IMR-90 (cell line): Measurements from ENCODE around the gene GNAT1. TPM values are rescaled to one million over a fixed set of nuclear protein-coding genes. Genes with fewer than 3 reads are reported as not detected.

Experiments
- ATAC-seq: fragments of 200-7000 bp; cut with Tn5 transposase; 2 replicates; pipeline ENCODE4 v1.9.1; 2020; ENCODE audit warnings: low read depth, mild to moderate bottlenecking, moderate library complexity
- BruUV-seq: library from RNA; stranded (reverse); fragments of 400-500 nt; replicated peaks from 2 replicates; lab custom pipeline; 2021; lab: Mats Ljungman, UMichigan
- CTCF ChIA-PET: fragments of 300-600 bp; formaldehyde crosslinking; extraction: SDS; loops from one replicate; lab custom pipeline; 2021; ENCODE audit warnings: antibody characterized with exemption; lab: Yijun Ruan, JAX
- POLR2A ChIA-PET: fragments of 300-600 bp; sonication (Branson Sonifier 250); formaldehyde crosslinking; loops from one replicate; lab custom pipeline; 2022; ENCODE audit warnings: antibody characterized with exemption; ENCODE audit not compliant: unreplicated experiment; lab: Charles Lee
- DNase-seq: peaks from one replicate; pipeline ENCODE4 v3.0.0; 2013
- H2AFZ ChIP-seq: replicated peaks from 2 replicates; pipeline ENCODE3; 2013; ENCODE audit warnings: low read length, mild to moderate bottlenecking; ENCODE audit not compliant: poor library complexity
- H2AK5ac ChIP-seq: 2 replicates; pipeline ENCODE4 v1.6.1; 2013; ENCODE audit warnings: low read depth, low read length, inconsistent platforms
- H2AK9ac ChIP-seq: replicated peaks from 2 replicates; pipeline ENCODE3; 2013; ENCODE audit warnings: mild to moderate bottlenecking, low read depth, low read length, moderate library complexity; ENCODE audit not compliant: poor library complexity
- H2BK120ac ChIP-seq: 2 replicates; pipeline ENCODE4 v1.6.1; 2013; ENCODE audit warnings: low read depth, low read length, inconsistent platforms
- H2BK15ac ChIP-seq: 3 replicates; pipeline ENCODE4 v1.6.1; 2013; ENCODE audit warnings: low read depth, low read length, inconsistent platforms
- H2BK20ac ChIP-seq: 2 replicates; pipeline ENCODE4 v1.6.1; 2013; ENCODE audit warnings: low read depth, mild to moderate bottlenecking, inconsistent platforms, low read length, moderate library complexity
- H2BK5ac ChIP-seq: 2 replicates; pipeline ENCODE4 v1.6.1; 2013; ENCODE audit warnings: mild to moderate bottlenecking, low read depth, low read length, inconsistent platforms; ENCODE audit not compliant: poor library complexity, severe bottlenecking
- H3K14ac ChIP-seq: replicated peaks from 2 replicates; pipeline ENCODE4 v1.6.1; 2013; ENCODE audit warnings: low read depth, low read length, inconsistent platforms
- H3K18ac ChIP-seq: 2 replicates; pipeline ENCODE4 v1.6.1; 2013; ENCODE audit warnings: low read depth, low read length, control low read depth
- H3K23ac ChIP-seq: 2 replicates; pipeline ENCODE4 v1.6.1; 2013; ENCODE audit warnings: low read depth, low read length, inconsistent platforms
- H3K27ac ChIP-seq: 2 replicates; pipeline ENCODE4 v1.5.1; 2013; ENCODE audit warnings: mild to moderate bottlenecking, control low read depth, low read length; ENCODE audit not compliant: insufficient read depth
- H3K27me3 ChIP-seq: 2 replicates; pipeline ENCODE4 v1.6.1; 2013; ENCODE audit warnings: low read length; ENCODE audit not compliant: control insufficient read depth, insufficient read depth
- H3K36me3 ChIP-seq: 2 replicates; pipeline ENCODE4 v1.6.1; 2013; ENCODE audit warnings: low read length, mixed read lengths; ENCODE audit not compliant: control insufficient read depth, insufficient read depth
- H3K4ac ChIP-seq: 2 replicates; pipeline ENCODE4 v1.6.1; 2013; ENCODE audit warnings: low read depth, low read length, inconsistent platforms
- H3K4me1 ChIP-seq: 2 replicates; pipeline ENCODE4 v1.6.1; 2013; ENCODE audit warnings: low read length, mixed read lengths; ENCODE audit not compliant: control insufficient read depth, insufficient read depth
- H3K4me2 ChIP-seq: 2 replicates; pipeline ENCODE4 v1.6.1; 2013; ENCODE audit warnings: low read depth, mild to moderate bottlenecking, control low read depth, low read length, moderate library complexity
- H3K4me3 ChIP-seq: 2 replicates; pipeline ENCODE4 v1.5.1; 2013; ENCODE audit warnings: low read depth, mild to moderate bottlenecking, control low read depth, low read length, moderate library complexity; ENCODE audit not compliant: insufficient read depth
- H3K56ac ChIP-seq: 2 replicates; pipeline ENCODE4 v1.6.1; 2013; ENCODE audit warnings: low read length, inconsistent platforms; ENCODE audit not compliant: insufficient read depth; ENCODE audit errors: extremely low read depth
- H3K79me1 ChIP-seq, 2 experiments: 2 replicates each; pipeline ENCODE4 v1.6.1; 2013; ENCODE audit warnings: low read length in 2 of 2, inconsistent platforms in 1 of 2, low read depth in 1 of 2
- H3K9ac ChIP-seq: 2 replicates; pipeline ENCODE4 v1.6.1; 2013; ENCODE audit warnings: low read depth, low read length, control low read depth
- H3K9me1 ChIP-seq: 2 replicates; pipeline ENCODE4 v1.6.1; 2013; ENCODE audit warnings: low read length, inconsistent platforms; ENCODE audit not compliant: insufficient read depth
- H3K9me3 ChIP-seq: 2 replicates; pipeline ENCODE4 v1.6.1; 2013; ENCODE audit warnings: low read length; ENCODE audit not compliant: control insufficient read depth, insufficient read depth
- H4K20me1 ChIP-seq: 2 replicates; pipeline ENCODE4 v1.6.1; 2013; ENCODE audit warnings: low read length, inconsistent platforms; ENCODE audit not compliant: insufficient read depth
- H4K5ac ChIP-seq: 2 replicates; pipeline ENCODE4 v1.6.1; 2013; ENCODE audit warnings: mild to moderate bottlenecking, low read depth, low read length, control low read depth
- H4K8ac ChIP-seq, 2 experiments: 2 replicates each; pipeline ENCODE4 v1.6.1; 2013; ENCODE audit warnings: low read depth in 2 of 2, low read length in 2 of 2, control low read depth in 1 of 2, inconsistent platforms in 1 of 2
- H4K91ac ChIP-seq: 2 replicates; pipeline ENCODE4 v1.6.1; 2013; ENCODE audit warnings: low read depth, low read length, inconsistent platforms; ENCODE audit not compliant: insufficient read depth
- CEBPB ChIP-seq: IDR thresholded peaks from 2 replicates; pipeline ENCODE4 v1.6.1; 2012; ENCODE audit warnings: low read depth, low read length, improper control_type of control experiment
- WGBS, 2 experiments: methylation state at CpG; one replicate each; pipeline versions ENCODE4 v1.1.5 to v1.1.7; 2013; ENCODE audit warnings: missing lambda C conversion rate in 2 of 2; ENCODE audit not compliant: insufficient read length in 1 of 2; ENCODE audit errors: extremely low coverage in 2 of 2; 5-methylcytosine and 5-hydroxymethylcytosine counted together
- dilution Hi-C: fragments of 300-500 bp; cut with HindIII; formaldehyde crosslinking; loops from one replicate; pipeline ENCODE4 v1.14.3; 2018; ENCODE audit warnings: low sequenced_read_pairs; ENCODE audit not compliant: unreplicated experiment
- in situ Hi-C: fragments of 300-500 bp; cut with MboI; formaldehyde crosslinking; loops from 3 replicates; pipeline ENCODE4 v1.14.3; 2019; ENCODE audit warnings: low sequenced_read_pairs, inconsistent platforms, mixed read lengths
- intact Hi-C: fragments of 100-400 bp; cut with micrococcal nuclease; formaldehyde crosslinking; loops from 2 replicates; pipeline ENCODE4 v1.10.0; 2022
- polyA plus RNA-seq, 3 experiments: library from polyadenylated mRNA; depleted of rRNA; stranded (reverse); fragments of >200 nt; gene quantifications; 2 replicates each; pipeline ENCODE4 v1.2.3, GENCODE V29; 2012; ENCODE audit warnings: low replicate concordance in 1 of 3
- total RNA-seq: library from RNA; depleted of rRNA; stranded (reverse); fragments of >200 nt; gene quantifications from 2 replicates; pipeline ENCODE4 v1.2.3, GENCODE V29; 2012

GNAT1 gene
- total and polyA plus RNA-seq, 2 of the 4 experiments (the other 2 are of a cell fraction): not detected

DNA sequence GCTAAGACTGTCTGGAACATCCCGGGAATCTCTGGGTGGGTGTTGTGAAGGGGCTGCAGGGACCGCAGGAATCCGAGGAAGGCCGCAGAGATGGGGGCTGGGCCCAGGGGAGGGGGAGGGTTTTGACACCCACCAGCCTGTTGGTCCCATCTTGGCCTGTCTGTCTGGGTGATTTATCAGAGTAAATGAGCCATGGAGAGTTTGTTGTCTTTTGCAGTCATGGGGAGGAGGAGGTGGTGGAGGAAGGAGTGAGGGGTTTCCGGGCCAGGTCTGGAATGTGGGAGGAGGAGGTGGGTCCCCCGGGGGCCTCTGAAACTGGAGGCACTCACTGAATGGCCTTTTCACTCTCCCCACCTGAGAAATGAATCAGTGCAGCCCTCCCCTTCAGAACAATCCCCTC, 24.8 kb upstream of the GNAT1 start:
- DNase-seq (no peak), ATAC-seq (no peak)
- peak overlapping the region; percentile 80 for H2AK9ac ChIP-seq
- peak overlapping the region; percentile 83 for H2BK120ac ChIP-seq
- intact Hi-C loops: no loop called here
- in situ Hi-C loops: no loop called here
- H4K8ac ChIP-seq: peak overlapping the region in 1 of 2 experiments; percentile 83; a peak in 2 of 4 replicates
- no CpG with 5 or more reads among the region's 6 CpGs for WGBS, 2 experiments
- peak overlapping the region; percentile 66; the same call in 1 of the 2 replicates for H3K23ac ChIP-seq
- peak overlapping the region; percentile 9; the same call in 2 of the 3 replicates for H2BK15ac ChIP-seq
- H2BK20ac ChIP-seq: peak overlapping the region; percentile 80; the same call in 1 of the 2 replicates
- peaks cover 45% of the 10 kb centered on the region for H3K9me1 ChIP-seq
- peak overlapping the region; percentile 78 for H4K91ac ChIP-seq
- ChIA-PET CTCF (no interaction called here), POLR2A (no interaction called here)
- peak overlapping the region; percentile 41; the same call in 1 of the 2 replicates for H4K5ac ChIP-seq
- H3K9ac ChIP-seq: no peak overlapping the region; the same call in 1 of the 2 replicates
- 0 out of 2 replicates have a peak overlapping the region, but pooled peaks have one; percentile 16 for H3K56ac ChIP-seq
- H3K27me3 ChIP-seq: no peaks in the 10 kb centered on the region
- H3K9me3 ChIP-seq: no peaks in the 10 kb centered on the region
- H2AK5ac ChIP-seq: peak overlapping the region; percentile 69
- H2BK5ac ChIP-seq: peak overlapping the region; percentile 61
- dilution Hi-C loops: no loop called here
- H3K4me3 ChIP-seq: no peak overlapping the region
- peaks cover 3% of the 10 kb centered on the region; the same call in 1 of the 2 replicates for H3K36me3 ChIP-seq
- peaks cover 4% of the 10 kb centered on the region; the same call in 1 of the 2 replicates for H4K20me1 ChIP-seq
- H3K4me2 ChIP-seq: no peak overlapping the region; the same call in 1 of the 2 replicates
- H3K18ac ChIP-seq: peak overlapping the region; percentile 69
- peaks cover 67% of the 10 kb centered on the region for H3K4me1 ChIP-seq
- H2AFZ ChIP-seq: peak overlapping the region; percentile 64
- no peak for TF ChIP-seq CEBPB
- H3K79me1 ChIP-seq: peaks cover 10 to 91% of the 10 kb centered on the region in 2 experiments; a peak in 3 of 4 replicates
- peak overlapping the region; percentile 59 for H3K27ac ChIP-seq
- H3K4ac ChIP-seq: peak overlapping the region; percentile 94
- peak overlapping the region; percentile 83; the same call in 1 of the 2 replicates for H3K14ac ChIP-seq
- BruUV-seq: no TSS peak
